Stimulated activated CD4-positive, alpha-beta T cell treated with anti-CD3 and anti-CD28 coated beads, Interleukin-2, amount 100 ng/mL, for 4 hours (primary cell): ENCODE measurements around the gene MSH5.
A peak's percentile ranks its signal among the peaks of the same experiment; 100 is the strongest.

Experiments used
- DNase-seq: peaks from one replicate; pipeline ENCODE4 v3.0.0-alpha.2; 2020; ENCODE audit warnings: low read depth

MSH5 gene

DNA sequence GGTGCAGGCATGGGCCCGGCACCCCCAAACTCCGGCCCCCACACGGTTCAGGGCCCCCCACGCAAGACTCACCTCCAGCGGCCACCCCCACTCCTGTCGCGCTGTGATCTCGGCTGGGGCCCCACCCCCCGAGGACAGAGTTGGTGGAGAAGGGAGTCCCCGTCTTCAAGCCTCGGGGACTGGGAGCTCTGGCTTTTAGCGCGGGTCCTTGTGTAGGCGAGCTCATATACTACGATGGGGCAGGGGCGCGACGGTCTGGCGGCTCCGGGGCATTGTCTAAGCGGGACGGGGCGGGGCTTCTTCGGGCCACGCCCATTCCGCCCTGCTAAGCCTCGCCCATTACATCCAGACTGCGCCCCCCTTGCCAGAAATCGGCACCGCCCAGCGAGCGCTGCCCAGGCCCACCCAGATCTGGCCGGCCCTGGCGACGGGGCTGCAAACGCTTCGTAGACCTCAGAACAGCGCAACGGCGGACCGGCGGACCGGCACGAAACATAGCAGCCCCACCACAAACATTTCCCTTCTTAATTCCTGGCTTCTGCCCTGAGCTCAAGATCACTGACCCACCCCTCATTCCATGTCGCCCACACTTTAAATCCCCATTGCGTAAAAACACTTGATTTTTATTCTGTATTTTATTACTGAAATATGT, 9.7 kb upstream of the MSH5 start:
- peak; percentile 50 for DNase-seq

DNA sequence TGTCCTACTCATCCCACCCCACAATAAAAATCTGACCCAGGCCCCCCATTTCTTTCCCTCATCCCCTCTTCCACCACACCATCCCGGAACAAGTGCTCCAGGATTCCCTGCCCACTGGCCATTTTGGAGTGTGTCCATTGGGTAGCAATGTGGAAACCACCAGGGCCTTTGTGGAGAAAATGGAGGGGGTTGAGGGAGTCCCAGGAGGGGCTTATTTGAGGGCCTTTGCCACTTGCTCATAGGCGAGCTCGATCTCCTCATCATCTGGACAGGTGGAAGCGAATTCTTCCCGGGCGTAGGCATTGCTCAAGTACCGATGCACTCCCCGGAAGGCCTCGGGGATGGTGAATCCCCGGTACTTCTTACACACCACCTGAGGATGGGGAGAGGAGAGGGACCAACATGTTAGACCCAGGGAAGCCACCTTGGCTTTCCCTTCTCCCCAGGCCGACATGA, 9.1 kb upstream of the MSH5 start:
- DNase-seq = no peak

DNA sequence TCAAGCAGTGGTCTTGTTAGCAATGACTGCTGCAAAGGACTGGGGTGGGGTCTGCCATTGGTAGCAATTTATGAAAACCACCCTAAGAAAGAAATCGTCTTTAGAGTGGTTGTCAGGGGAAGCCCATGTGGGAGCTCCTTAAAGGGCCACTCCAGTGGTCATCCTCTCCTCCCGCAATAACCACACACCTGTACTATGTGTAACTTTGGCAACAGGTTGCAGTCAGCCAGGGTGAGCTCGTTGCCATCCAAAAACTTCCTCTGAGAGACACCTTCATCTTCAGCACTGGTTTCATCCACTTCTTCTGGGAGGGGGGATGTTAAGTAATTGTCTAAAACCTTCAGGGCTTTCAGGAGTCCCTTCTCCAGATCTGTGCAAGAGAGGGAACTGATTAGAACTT, 7.8 kb upstream of the MSH5 start:
- DNase-seq = no peak

DNA sequence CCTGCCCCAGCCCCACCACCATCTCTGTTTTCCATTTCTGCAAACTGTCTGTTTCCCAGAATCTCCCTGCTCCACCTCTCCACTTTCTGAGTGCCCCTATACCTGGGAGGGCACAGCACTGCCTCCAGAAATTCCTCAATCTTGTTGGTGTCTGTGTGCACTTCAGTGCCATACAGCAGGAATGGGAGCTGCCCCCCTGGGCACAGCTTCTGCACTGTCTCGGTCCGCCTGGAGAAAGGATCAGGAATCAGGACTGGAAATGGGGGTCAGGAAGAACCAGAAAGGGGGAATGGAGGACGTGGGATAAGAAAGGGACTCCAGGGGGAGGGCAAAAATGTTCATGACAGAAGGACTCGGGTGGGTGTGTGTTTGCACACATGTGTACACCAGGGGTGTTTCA, 6.1 kb upstream of the MSH5 start:
- DNase-seq = no peak

DNA sequence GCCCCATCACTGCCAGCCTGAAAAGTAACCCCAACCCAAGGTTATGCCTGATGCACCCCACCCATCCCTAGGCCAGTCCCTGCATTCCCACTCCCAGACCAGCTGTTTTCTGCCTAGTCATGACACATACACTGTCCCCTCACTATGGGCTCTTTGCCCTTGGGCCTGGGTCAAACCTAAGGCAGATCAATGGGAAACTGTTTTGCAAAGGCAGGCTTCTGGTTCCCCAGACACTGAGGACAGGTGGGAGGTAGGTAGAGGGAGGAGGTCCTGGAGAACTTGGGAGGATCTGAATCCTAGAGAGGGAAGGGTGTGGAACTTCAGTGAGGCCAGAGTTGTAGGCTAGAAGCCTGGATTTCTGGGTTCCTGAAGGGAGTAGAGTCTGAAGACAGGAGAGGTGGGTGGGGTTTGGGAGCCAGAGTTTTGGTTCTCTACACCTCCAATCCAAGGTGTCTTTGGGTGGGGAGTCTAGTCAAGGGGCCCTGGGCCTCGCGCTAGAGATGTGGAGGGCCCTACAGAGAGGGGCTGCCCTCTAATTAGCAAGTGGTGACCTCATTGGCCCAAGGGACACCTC, 5.5 kb upstream of the MSH5 start:
- DNase-seq = no peak

DNA sequence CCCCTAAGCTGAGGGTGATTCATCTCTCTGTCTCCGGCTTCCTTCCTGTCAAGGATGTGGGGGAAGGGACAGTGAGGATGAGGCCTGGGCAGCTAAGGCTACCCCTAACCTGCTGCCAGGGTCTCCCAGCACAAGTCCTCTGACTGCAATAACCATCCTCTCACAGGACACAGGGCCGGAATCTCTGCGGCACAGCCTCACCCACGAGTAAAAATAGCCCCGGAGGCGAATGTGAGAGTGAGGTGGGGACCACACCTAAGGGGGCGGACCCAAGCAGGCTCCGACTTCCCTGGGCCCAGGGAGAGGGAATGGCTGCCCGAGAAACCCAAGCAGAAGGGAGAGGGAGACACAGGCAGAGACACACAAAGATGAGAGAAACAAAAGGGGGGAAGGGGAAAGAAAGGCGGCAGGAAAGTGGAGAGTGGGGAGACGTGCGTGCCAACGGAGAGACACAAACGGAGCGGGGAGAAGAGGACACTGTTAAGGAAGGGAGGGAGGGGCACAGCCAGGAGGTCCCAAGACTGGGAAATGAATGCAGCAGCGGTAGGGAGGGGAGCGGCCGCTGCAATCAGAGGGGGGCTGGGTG, 4.9 kb upstream of the MSH5 start:
- peak; percentile 31 for DNase-seq

DNA sequence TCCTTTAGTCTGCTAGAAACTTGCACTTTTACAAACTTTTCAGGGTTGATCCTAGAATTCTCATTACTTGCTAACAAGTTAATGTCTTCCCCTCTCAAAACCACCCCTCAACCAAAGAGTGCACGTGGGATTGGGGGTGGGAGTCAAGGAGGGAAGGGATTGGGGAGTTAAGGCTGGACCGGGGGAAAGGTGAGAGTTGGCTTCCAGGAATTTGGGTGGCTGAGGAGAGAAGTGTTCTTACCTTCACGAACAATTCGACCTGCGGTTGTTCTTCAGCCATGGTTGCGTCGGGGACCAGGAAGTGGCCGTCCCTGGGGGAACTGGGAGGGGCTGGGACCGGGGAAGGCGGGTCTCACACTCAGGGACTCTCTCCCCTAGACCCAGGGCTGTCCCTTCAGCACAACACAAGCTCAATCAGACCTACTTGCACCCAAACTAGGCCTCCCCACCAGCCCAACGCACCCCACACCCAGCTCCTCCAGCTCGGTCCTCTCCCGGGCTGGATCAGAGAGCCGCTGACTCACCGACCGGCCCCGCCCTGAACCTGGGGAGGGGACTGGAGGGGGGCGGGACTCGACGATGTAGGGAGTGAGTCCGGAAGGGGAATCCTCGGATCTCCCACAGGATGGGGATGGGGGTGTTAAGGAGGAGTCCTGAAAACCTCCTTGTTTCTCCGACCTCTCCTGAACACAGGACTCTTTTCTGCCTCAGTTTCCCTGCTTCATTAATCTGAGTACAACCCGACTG, 3.6 kb upstream of the MSH5 start, which contains the start of gene CLIC1:
CLIC1 (minus strand) TSS at position 510 of the 747 bp plus-strand sequence; CDS start at position 280, 230 bp downstream.
- DNase-seq = peak; percentile 76

DNA sequence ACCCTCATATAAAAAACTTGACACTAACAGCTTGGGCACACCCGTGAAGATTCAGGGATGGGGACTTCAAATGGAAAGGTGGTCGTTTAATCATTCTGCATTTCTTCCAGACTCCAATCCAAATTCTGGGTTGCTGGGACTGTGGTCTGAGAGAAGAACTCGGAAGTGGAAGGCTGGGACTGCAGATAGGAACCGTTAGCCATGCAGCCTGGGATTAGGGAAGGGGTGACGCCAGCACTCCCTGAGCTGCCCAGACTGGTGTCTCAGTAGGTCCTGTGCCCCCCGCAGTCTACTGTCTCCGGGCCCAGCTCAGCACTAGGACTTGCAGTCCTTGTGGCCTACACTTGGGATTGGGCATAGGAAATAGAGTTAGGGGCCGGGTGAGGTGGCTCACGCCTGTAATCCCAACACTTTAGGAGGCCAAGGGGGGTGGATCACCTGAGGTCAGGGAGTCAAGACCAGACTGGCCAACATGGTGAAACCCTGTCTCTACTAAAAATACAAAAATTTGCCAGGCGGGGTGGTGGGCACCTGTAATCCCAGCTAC, 3.0 kb upstream of the MSH5 start:
- DNase-seq = no peak

DNA sequence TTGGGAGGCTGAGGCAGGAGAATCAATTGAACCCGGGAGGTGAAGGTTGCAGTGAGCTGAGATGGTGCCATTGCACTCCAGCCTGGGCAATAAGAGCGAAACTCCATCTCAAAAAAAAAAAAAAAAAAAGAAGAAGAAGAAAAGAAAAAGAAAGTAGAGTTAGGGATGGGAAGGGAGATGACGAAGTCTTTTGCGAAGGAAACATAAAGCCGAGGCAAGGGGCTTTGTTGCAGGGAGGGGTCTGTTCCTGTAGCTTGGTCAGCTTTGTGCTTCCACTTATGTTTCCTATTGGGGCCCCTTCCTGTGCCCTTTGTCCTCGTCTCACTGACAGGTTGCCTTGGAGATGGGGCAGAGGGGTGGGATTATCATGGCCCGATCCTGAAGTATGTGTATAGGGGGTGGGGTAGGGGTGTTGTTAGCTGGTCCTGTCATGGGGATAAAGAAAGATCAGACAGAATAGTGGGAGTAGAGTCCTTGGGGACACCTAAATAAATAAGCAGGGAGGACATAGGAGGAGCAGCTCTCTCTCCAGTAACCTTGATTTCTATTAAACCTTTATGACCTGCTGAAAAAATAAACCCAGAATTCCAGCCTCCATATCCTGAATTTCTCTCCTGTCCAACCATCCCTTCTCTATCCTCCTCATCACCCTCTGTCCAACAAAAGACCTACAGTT, 2.4 kb upstream of the MSH5 start:
- no peak for DNase-seq

DNA sequence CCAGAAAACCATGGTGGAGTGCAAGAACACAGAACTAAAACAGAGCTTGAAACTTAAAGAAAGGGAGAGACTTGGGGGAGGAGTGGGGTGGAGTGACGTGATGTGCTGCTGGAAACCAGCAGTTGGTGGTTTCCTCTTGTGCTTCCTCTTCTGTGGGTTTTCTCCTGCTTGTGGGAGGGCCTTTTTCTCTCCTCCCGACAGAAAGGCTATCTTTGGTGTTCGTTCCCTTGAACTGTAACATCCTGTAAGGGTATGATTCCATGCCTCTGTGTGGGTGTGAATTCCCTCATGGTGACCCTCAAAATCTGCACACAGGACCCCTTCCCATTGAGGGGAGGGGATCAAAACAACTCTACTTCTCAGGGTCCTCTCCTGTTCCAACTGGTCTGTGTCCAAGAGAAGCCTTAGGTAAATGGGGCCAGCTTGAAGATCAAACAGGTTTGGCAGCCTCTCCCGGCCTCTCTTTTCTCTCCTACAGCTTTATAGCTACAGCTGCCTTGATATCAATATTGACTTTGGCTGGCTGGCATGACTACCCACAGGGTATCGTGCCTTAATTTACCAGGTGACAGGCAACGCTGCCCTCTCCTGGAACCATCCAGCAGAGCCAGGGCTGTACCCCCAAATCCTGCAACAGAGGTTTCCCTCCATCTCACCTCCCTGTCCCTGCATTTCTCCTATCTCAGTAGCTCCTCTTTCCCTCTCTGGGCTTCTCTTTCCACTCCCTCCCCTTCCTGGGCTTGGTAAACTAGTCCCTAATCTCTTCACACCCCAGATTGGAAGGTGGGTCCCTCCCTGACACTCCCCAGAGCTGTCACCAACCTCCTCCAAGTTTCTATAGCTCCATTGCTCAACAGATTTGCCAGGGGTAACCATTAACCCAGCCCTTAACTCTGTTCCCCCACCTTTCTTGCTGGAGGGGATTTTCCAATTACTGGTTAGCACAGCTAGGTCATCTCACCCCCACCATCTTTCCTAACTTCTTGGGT, 1.5 kb upstream of the MSH5 start:
- peak; percentile 59 for DNase-seq

DNA sequence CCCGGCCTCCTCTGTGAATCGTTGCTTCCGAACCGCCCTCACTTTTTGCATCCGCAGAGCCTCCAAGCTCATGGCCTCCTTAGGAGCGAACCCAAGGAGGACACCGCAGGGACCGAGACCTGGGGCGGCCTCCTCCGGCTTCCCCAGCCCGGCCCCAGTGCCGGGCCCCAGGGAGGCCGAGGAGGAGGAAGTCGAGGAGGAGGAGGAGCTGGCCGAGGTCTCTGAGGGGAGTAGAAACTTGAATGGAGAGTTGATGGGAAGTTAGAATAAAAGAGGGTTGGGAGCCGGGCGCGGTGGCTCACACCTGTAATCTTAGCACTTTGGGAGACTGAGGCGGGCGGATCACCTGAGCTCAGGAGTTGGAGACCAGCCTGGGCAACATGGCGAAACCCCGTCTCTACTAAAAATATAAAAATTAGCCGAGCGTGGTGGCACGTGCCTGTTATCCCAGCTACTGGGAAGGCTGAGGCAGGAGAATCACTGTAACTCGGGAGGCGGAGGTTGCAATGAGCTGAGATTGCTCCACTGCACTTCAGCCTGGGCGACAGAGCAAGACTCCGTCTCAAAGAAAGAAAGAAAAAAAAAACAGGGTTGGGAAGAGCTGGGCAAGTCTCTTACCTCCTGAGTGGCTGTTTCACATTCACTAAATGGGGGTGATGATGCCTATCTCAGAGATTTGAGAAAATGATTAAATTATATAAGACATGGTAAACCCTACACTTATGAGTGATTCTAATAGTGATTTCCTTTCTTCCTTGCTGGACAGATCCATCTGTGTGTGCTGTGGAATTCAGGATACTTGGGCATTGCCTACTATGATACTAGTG, 805 bp downstream of the MSH5 start:
- no peak for DNase-seq

DNA sequence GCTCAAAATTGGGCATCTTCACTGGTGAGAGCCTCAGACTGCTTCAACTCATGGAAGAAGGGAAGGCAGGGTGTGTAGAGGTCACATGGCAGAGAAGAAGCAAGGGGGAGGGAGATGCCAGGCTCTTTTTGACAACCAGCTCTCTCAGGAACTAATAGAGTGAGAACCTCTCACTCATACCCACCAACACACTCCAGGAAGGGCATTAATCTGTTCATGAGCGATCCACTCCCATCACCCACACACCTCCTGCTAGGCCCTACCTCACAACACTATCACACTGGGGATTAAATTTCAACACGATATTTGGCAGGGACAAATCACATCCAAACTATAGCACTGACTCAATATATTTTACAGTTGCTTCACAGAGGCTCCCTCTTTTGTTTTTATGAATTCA, 2.0 kb downstream of the MSH5 start:
- no peak for DNase-seq

DNA sequence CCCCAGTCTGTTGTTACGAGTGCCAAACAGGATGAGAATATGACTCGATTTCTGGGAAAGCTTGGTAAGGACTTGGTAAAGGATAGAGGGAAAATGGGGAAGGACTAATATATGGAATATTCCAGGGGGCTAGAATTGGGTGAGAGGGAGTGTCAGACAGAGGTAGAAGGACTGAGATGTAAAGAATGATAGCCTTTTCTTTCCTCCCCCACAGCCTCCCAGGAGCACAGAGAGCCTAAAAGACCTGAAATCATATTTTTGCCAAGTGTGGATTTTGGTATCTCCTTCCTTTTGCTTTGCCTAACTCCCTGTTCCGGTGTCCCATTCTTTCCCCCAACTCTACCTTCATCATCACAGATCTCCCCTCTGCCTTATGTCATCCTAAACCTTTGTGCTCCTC, 3.1 kb downstream of the MSH5 start:
- no peak for DNase-seq

DNA sequence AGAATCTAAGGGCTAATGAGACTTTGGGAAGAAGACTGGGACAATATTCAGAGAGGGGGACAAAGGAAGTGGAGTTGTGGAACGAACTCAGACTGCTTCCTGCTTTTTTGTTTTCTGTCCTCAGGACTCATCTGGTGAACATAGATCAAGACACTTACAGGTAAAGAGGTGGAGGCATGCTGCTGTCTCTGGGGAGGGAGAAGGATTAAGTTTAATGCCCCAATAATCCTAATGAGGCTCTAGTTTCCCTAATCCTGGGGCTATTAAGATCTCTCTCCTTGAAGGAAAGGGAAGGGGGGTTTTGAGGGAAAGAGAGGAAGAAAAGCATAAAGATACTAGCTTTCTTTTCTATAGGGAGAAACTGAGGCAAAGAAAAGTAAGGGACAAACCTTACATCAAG, 4.6 kb downstream of the MSH5 start:
- DNase-seq = no peak

DNA sequence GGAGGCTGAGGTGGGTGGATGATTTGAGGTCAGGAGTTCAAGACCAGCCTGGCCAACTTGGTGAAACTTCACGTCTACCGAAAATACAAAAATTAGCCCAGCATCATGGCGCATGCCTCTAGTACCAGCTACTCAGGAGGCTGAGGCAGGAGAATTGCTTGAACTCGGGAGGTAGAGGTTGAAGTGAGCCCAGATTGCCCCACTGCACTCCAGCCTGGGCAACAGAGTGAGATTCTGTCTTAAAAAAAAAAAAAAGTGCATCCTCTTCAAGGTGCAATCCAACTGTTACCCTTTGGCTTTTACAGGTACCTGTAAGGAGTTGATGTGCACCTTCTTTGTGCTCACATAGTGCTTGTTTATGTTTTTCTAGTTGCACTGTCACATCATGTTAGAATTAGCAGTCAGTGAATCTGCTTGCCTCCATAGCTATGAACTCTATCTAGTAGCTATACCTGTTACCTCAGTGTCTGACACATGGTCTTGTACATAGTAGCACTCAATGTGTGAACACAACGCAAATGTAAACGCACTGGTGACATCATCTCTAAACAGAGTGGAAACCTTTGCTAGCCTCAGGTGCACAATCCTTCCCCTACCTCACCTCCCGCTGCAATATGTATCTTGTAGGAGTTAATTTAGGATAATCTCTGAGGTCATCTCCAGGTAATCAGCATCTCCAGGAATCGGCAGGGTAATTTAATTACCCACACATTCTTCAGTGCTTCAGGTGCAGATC, 9.7 kb downstream of the MSH5 start:
- DNase-seq = no peak

DNA sequence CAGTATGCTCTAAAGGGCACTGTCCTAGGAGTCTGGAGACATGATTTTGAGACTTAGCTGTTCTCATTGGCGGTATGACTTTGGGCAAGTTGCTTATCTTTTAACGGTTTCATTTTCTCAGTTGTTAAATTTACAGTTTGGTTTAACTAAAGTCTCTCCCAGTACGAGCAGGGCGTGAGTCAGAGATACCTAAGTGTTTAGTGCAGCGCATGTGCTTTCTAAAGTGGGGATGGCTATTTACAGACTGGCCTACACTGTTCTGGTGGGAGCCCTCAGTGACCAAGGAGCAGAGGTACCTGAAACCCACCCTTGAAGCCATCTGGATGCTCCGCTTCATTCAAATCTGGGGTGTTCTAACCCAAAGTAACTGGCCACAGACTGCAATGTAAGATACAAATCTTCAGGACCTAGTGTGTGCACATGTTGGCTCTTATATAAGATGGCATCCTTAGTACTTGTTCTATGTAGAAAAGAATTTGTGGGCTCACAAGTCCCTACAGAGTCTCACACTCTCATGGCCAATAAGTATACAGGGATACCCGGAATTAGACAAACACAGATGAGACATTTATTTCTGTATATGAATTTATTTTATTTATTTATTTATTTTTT, 10.7 kb downstream of the MSH5 start:
- DNase-seq = no peak

DNA sequence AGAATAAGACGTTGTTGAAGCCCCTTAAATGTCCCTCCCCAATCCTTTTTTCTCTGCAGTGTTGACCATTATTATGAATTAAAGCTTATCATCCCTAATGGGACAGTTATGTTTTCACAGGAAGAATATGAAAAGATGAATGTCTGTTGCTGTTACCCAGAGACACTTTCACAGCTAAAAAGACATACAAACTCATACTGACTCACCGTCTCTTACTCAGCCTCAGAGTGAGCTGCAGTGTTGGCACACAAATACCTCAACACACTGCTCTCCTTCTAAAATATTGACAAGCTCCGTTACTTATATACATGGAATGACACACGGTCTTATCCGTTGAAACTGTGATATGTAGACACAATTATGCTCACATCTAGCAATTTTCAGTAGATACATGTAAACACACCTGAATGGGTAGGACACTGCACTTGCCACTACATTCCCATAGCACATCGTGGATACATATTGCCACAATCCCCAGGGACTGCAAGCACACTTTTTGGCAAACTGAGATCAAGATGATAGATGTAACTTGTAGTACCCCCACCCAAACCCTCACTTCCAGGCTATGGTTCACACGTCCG, 13.0 kb downstream of the MSH5 start:
- DNase-seq = no peak

DNA sequence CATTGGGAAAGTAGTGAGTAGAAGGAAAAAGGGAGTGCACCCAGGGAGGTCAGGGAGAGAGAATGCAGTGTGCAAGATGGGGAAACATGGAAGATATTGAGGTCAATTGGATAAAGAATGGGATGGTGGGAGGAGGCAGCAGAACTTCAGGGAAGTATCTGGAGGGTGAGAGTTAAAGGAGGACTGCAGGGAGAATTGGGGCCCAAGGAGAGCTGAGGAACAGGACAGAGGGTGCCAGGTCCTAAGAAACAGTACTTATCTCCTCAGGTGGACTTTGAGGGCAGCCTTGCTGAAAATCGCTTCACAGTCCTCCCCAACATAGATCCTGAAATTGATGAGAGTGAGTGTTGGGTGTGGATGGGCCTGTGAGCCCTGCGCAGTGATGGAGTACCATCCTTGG, 18.5 kb downstream of the MSH5 start:
- DNase-seq = no peak
